Activated CD8-positive, alpha-beta memory T cell treated with anti-CD3 and anti-CD28 coated beads for 48 hours (primary cell): ENCODE results near the gene LEUTX.
A peak's percentile ranks its signal among the peaks of the same experiment; 100 is the strongest.

Experiments
- DNase-seq, 3 experiments: peaks; one replicate each; pipeline ENCODE4 v3.0.0-alpha.2; 2020; ENCODE audit warnings: low read depth in 2 of 3, low spot score in 2 of 3

Gene LEUTX

GRCh38 chr19:39823686-39824085 is 45.0 kb downstream of the LEUTX start:
- no peak for DNase-seq

- peak; percentile 47 to 69 (median 66) for DNase-seq
Measured at GRCh38 chr19:39824143-39825092, 45.8 kb downstream of the LEUTX start.

GRCh38 chr19:39825093-39825463 is 46.4 kb downstream of the LEUTX start:
- DNase-seq, result no peak

GRCh38 chr19:39825531-39826076 is 47.0 kb downstream of the LEUTX start:
- DNase-seq, result no peak

GRCh38 chr19:39826311-39826945 is 47.8 kb downstream of the LEUTX start:
- DNase-seq, result no peak

- DNase-seq, result no peak
Measured at GRCh38 chr19:39827216-39827615, 48.6 kb downstream of the LEUTX start.

GRCh38 chr19:39828015-39828653 is 49.5 kb downstream of the LEUTX start:
- DNase-seq, result no peak

GRCh38 chr19:39828654-39829032 is 50.0 kb downstream of the LEUTX start:
- DNase-seq, result no peak

- DNase-seq, result no peak
Measured at GRCh38 chr19:39829702-39830275, 51.1 kb downstream of the LEUTX start.

GRCh38 chr19:39830406-39830805 is 51.8 kb downstream of the LEUTX start:
- no peak for DNase-seq

- DNase-seq, result no peak
Measured at GRCh38 chr19:39830847-39831246, 52.2 kb downstream of the LEUTX start.

GRCh38 chr19:39831679-39832078 is 53.0 kb downstream of the LEUTX start:
- DNase-seq, result no peak

- no peak for DNase-seq
Measured at GRCh38 chr19:39832341-39833083, 53.9 kb downstream of the LEUTX start.

GRCh38 chr19:39833160-39833463 is 54.5 kb downstream of the LEUTX start:
- DNase-seq, result no peak

GRCh38 chr19:39833464-39834286 is 55.0 kb downstream of the LEUTX start, which contains the start of gene DYRK1B:
Gene DYRK1B (minus strand): TSS chr19:39834162. CDS start chr19:39831867, 2,295 bp downstream.
- DNase-seq, result peak; percentile 89 to 93 (median 90)

- no peak for DNase-seq
Measured at GRCh38 chr19:39834287-39834841, 55.7 kb downstream of the LEUTX start.
